Measurements from ENCODE around the gene RBMS3. TPM values are rescaled to one million over a fixed set of nuclear protein-coding genes. Genes with fewer than 3 reads are reported as not detected.

RBMS3 gene
- polyA plus RNA-seq, 4 donors: 13.0 to 43.1 (median 15.7) TPM

GRCh38 chr3:29958816-29959215 lies 677.9 kb downstream of the RBMS3 start:
- DNase-seq (ENCODE audit: low read depth in 4 of 4, low spot score in 3 of 4): no peak

GRCh38 chr3:29971895-29972294 lies 691.0 kb downstream of the RBMS3 start:
- no peak for DNase-seq (ENCODE audit: low read depth in 4 of 4, low spot score in 3 of 4)

- DNase-seq (ENCODE audit: low read depth in 4 of 4, low spot score in 3 of 4): no peak
Measured at GRCh38 chr3:29972320-29972993, 691.6 kb downstream of the RBMS3 start.

GRCh38 chr3:29973763-29974162 lies 692.9 kb downstream of the RBMS3 start:
- no peak for DNase-seq (ENCODE audit: low read depth in 4 of 4, low spot score in 3 of 4)

- DNase-seq (ENCODE audit: low read depth in 4 of 4, low spot score in 3 of 4): no peak
Measured at GRCh38 chr3:29976871-29977270, 696.0 kb downstream of the RBMS3 start.

GRCh38 chr3:29977360-29977759 lies 696.5 kb downstream of the RBMS3 start:
- no peak for DNase-seq (ENCODE audit: low read depth in 4 of 4, low spot score in 3 of 4)

GRCh38 chr3:29978036-29978435 lies 697.2 kb downstream of the RBMS3 start:
- no peak for DNase-seq (ENCODE audit: low read depth in 4 of 4, low spot score in 3 of 4)

GRCh38 chr3:29991198-29991597 lies 710.3 kb downstream of the RBMS3 start:
- DNase-seq (ENCODE audit: low read depth in 4 of 4, low spot score in 3 of 4): no peak

- DNase-seq (ENCODE audit: low read depth in 4 of 4, low spot score in 3 of 4): no peak
Measured at GRCh38 chr3:30002797-30003196, 721.9 kb downstream of the RBMS3 start.

GRCh38 chr3:30003741-30004140 lies 722.9 kb downstream of the RBMS3 start:
- no peak for DNase-seq (ENCODE audit: low read depth in 4 of 4, low spot score in 3 of 4)

GRCh38 chr3:30004481-30004880 lies 723.6 kb downstream of the RBMS3 start:
- DNase-seq (ENCODE audit: low read depth in 4 of 4, low spot score in 3 of 4): no peak

GRCh38 chr3:30006111-30006510 lies 725.2 kb downstream of the RBMS3 start:
- DNase-seq (ENCODE audit: low read depth in 4 of 4, low spot score in 3 of 4): no peak

- DNase-seq (ENCODE audit: low read depth in 4 of 4, low spot score in 3 of 4): no peak
Measured at GRCh38 chr3:30007668-30008067, 726.8 kb downstream of the RBMS3 start.

GRCh38 chr3:30011237-30011803 lies 730.4 kb downstream of the RBMS3 start:
- DNase-seq (ENCODE audit: low read depth in 4 of 4, low spot score in 3 of 4): no peak

GRCh38 chr3:30012941-30013543 lies 732.2 kb downstream of the RBMS3 start:
- DNase-seq (ENCODE audit: low read depth in 4 of 4, low spot score in 3 of 4): peak; percentile 39 to 51 (median 47)

GRCh38 chr3:30017901-30018300 lies 737.0 kb downstream of the RBMS3 start:
- no peak for DNase-seq (ENCODE audit: low read depth in 4 of 4, low spot score in 3 of 4)

GRCh38 chr3:30020380-30020779 lies 739.5 kb downstream of the RBMS3 start:
- DNase-seq (ENCODE audit: low read depth in 4 of 4, low spot score in 3 of 4): no peak

- DNase-seq (ENCODE audit: low read depth in 4 of 4, low spot score in 3 of 4): no peak
Measured at GRCh38 chr3:30024466-30024865, 743.6 kb downstream of the RBMS3 start.

- no peak for DNase-seq (ENCODE audit: low read depth in 4 of 4, low spot score in 3 of 4)
Measured at GRCh38 chr3:30026851-30027250, 746.0 kb downstream of the RBMS3 start.

GRCh38 chr3:30034246-30034991 lies 753.5 kb downstream of the RBMS3 start:
- DNase-seq (ENCODE audit: low read depth in 4 of 4, low spot score in 3 of 4): no peak

GRCh38 chr3:30035935-30036567 lies 755.2 kb downstream of the RBMS3 start:
- DNase-seq (ENCODE audit: low read depth in 4 of 4, low spot score in 3 of 4): no peak
